ENCODE data around the gene PWWP3B. TPM values are rescaled to one million over a fixed set of nuclear protein-coding genes. Genes with fewer than 3 reads are reported as not detected.

The PWWP3B gene
- total RNA-seq, 1 experiment from 2014 or later: not detected

GRCh38 chrX:106159861-106160282 lies 8.2 kb upstream of the PWWP3B start:
- TF ChIP-seq CTCF (IDR thresholded peaks at IDR 0.05; ENCODE audit: unreplicated experiment): no peak
- no peaks in the 10 kb centered on the region for H3K27me3 Mint-ChIP-seq (ENCODE audit: unreplicated experiment)
- DNase-seq: no peak
- no peak overlapping the region for H3K4me3 Mint-ChIP-seq (ENCODE audit: low read depth, unreplicated experiment)
- no peaks in the 10 kb centered on the region for H3K4me1 Mint-ChIP-seq (ENCODE audit: low read depth, unreplicated experiment)
- intact Hi-C loops (cut with micrococcal nuclease; ENCODE audit: unreplicated experiment): no loop called here
- no peak overlapping the region for H3K27ac Mint-ChIP-seq (ENCODE audit: unreplicated experiment)
- BruUV-seq (replicated peaks): no TSS peak
- no peaks in the 10 kb centered on the region for H3K36me3 Mint-ChIP-seq (ENCODE audit: insufficient read depth, unreplicated experiment)
- no peaks in the 10 kb centered on the region for H3K9me3 Mint-ChIP-seq (ENCODE audit: low read depth, unreplicated experiment)
- CTCF ChIA-PET: no interaction called here

GRCh38 chrX:106170318-106170717 lies 2.2 kb downstream of the PWWP3B start:
- Mint-ChIP-seq H3K4me3 (ENCODE audit: low read depth, unreplicated experiment) (no peak overlapping the region), H3K4me1 (ENCODE audit: low read depth, unreplicated experiment) (peaks cover 8% of the 10 kb centered on the region), H3K27ac (ENCODE audit: unreplicated experiment) (no peak overlapping the region), H3K9me3 (ENCODE audit: low read depth, unreplicated experiment) (no peaks in the 10 kb centered on the region), H3K27me3 (ENCODE audit: unreplicated experiment) (peaks cover 15% of the 10 kb centered on the region), H3K36me3 (ENCODE audit: insufficient read depth, unreplicated experiment) (no peaks in the 10 kb centered on the region)
- CTCF ChIA-PET: interaction anchor here (0.7 to 0.9 kb wide), 2 partner anchors 12 to 132 kb away, joined by 3 to 4 read pairs; no protein-coding TSS in a partner anchor
- DNase-seq: peak; percentile 12
- intact Hi-C loops (cut with micrococcal nuclease; ENCODE audit: unreplicated experiment): loop anchor here (1.0 kb wide), 1 partner anchor 227 kb away; no protein-coding TSS in a partner anchor
- BruUV-seq (replicated peaks): no TSS peak
- peak; percentile 35 for TF ChIP-seq CTCF (IDR thresholded peaks at IDR 0.05; ENCODE audit: unreplicated experiment)

GRCh38 chrX:106171293-106171820 lies 3.3 kb downstream of the PWWP3B start:
- intact Hi-C loops (cut with micrococcal nuclease; ENCODE audit: unreplicated experiment): no loop called here
- DNase-seq: no peak
- Mint-ChIP-seq H3K27me3 (ENCODE audit: unreplicated experiment) (peaks cover 15% of the 10 kb centered on the region), H3K9me3 (ENCODE audit: low read depth, unreplicated experiment) (no peaks in the 10 kb centered on the region), H3K4me1 (ENCODE audit: low read depth, unreplicated experiment) (peaks cover 8% of the 10 kb centered on the region), H3K27ac (ENCODE audit: unreplicated experiment) (no peak overlapping the region), H3K36me3 (ENCODE audit: insufficient read depth, unreplicated experiment) (no peaks in the 10 kb centered on the region), H3K4me3 (ENCODE audit: low read depth, unreplicated experiment) (no peak overlapping the region)
- CTCF ChIA-PET: no interaction called here
- no TSS peak for BruUV-seq (replicated peaks)
- TF ChIP-seq CTCF (IDR thresholded peaks at IDR 0.05; ENCODE audit: unreplicated experiment): no peak

GRCh38 chrX:106177106-106177981 lies 9.2 kb downstream of the PWWP3B start:
- no peaks in the 10 kb centered on the region for H3K27me3 Mint-ChIP-seq (ENCODE audit: unreplicated experiment)
- no peak overlapping the region for H3K27ac Mint-ChIP-seq (ENCODE audit: unreplicated experiment)
- DNase-seq: no peak
- TF ChIP-seq CTCF (IDR thresholded peaks at IDR 0.05; ENCODE audit: unreplicated experiment): no peak
- CTCF ChIA-PET: no interaction called here
- no peaks in the 10 kb centered on the region for H3K36me3 Mint-ChIP-seq (ENCODE audit: insufficient read depth, unreplicated experiment)
- no peak overlapping the region for H3K4me3 Mint-ChIP-seq (ENCODE audit: low read depth, unreplicated experiment)
- no peaks in the 10 kb centered on the region for H3K9me3 Mint-ChIP-seq (ENCODE audit: low read depth, unreplicated experiment)
- intact Hi-C loops (cut with micrococcal nuclease; ENCODE audit: unreplicated experiment): no loop called here
- no peaks in the 10 kb centered on the region for H3K4me1 Mint-ChIP-seq (ENCODE audit: low read depth, unreplicated experiment)
- no TSS peak for BruUV-seq (replicated peaks)

Measured in Calu3 (cell line).